NCI-H526 treated with DMSO at 0.1 percent for 48 hours (cell line): ENCODE measurements around the gene EEF1E1.

Experiments used
- DNase-seq: peaks from one replicate; lab custom pipeline; 2025; lab: John Stamatoyannopoulos, UW

The EEF1E1 gene

DNA sequence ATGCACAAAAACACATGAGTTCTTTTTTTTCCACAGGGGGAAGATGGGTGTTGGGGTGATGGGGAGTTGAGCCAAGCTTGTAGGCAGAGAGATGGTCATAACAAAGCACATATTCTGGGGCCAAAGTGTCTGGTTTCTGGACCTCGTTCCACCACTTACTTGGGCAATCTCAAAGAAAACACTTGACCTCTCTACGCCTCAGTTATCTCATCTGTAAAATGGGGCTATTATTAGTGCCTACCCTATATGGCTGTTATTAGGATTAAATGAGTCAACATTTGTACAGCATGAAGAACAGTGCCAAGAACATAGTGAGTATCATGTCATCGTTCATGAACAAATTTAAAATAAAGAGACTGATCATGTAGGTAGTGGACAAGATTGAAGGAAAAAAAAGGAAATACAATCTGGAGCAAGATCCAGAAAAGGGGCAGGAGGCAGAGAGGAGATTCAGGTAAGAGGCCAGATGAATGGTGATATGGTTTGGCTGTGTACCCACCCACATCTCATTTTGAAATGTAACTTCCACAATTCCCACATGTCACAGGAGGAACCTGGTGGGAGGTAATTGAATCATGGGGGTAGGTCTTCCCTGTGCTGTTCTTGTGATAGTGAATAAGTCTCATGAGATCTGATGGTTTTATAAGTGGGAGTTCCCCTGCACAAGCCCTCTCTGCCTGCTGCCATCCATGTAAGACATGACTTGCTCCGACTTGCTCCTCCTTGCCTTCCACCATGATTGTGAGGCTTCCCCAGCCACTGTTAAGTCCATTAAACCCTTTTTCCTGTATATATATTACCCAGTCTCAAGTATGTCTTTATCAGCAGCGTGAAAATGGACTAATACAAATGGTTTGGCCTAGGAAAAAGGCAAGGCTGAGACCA, 14.2 kb downstream of the EEF1E1 start:
- DNase-seq: no peak

DNA sequence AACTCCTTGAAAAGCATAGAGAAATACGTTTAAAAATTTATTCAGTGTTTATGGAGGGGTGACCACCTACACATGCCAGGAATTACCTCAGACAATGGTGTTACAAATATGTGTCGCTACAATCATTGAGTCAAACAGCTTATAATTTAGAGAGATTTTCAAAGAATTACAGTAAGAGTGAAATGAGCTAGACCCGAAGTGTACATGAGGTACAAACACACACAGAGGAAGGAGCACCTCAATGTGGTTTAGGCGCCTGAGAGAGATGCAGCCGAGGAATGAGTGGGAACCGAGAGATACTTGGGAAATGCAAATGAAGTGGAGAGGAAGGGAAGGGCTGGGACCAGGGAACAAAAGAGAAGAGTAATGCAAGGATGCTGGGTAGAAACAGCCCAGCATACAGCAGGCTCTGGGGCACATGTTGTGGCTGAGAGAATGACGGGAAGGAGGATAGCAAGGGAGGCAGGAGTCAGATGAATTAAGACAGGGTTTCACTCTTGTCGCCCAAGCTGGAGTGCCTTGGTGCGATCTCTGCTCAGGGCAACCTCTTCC, 15.5 kb downstream of the EEF1E1 start:
- no peak for DNase-seq

DNA sequence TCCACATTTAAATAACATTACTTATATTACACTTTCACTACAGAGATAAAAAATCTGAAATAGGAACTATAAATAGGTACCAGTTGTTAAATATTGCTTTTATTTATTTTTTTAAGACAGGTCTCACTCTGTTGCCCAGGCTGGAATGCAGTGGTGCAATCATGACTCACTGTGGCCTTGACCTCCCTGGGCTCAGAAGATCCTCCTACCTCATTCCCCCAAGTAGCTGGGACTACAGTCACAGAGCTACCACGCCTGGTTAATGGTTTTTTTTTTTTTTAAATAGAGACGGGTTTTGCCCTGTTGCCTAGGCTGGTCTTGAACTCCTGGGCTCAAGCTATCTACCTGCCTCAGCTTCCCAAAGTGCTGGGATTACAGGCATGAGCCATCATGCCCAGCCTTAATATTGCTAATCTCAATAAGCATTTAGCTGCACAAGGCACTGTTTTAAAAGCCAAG, 17.3 kb downstream of the EEF1E1 start:
- DNase-seq: no peak

DNA sequence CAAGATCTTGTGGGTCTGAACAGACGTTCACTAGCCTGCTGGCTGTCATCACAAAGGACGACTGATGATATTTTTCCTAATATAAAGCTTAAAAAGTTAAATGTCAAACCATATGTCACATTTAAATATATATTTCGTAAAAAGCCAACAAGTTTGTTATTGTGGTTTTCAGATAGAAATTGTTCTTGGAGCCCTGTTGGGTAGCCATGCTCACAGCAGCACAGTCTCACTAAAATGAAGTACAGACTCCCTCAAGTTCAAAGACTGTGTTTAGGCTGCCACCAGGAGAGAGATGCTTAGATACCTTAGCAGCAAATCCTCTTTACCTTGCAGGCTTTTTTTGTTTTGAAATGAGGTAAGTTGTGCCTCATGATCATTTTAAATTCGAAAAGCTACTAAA, 17.8 kb downstream of the EEF1E1 start:
- DNase-seq: no peak

DNA sequence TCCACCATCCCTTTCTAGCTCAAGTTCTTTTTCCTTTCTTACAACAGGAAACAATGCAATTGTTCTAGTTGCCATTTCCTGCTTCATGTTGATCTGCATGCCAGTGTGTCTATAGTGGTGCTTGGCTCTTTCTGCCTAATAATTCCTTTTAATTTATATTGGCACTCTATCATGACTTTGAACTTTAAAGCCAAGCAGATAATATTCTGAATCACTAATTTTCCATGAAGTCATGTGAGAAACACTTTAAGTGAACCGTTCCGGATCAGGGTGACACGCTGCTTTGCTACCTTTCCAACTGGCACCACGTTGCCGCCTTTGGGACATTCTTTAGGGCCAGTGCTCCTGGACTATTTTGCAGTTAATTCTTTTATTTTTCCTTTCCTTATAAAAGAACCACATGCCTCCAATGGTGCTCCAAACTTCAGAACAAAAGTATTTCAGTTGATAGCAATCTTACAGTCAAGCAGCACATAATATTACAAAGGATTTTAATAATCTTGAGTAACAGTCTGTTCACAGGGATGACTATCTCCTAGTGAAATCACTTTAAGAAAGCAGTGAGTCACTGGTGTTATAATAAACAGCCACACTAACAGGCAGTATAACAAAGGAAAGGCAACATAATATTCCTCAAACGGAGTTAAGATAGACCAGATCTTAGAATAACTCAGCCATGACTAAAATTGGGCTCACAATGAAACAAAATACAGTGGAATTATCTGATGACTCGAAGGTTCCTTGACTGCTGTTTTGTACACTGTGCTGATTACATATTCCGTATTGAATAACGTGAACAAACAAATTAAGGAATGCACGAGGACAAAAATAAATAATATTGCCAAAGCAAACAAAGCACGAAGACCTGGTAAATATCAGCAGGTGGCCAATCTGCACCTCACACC, 19.1 kb downstream of the EEF1E1 start:
- DNase-seq: no peak

DNA sequence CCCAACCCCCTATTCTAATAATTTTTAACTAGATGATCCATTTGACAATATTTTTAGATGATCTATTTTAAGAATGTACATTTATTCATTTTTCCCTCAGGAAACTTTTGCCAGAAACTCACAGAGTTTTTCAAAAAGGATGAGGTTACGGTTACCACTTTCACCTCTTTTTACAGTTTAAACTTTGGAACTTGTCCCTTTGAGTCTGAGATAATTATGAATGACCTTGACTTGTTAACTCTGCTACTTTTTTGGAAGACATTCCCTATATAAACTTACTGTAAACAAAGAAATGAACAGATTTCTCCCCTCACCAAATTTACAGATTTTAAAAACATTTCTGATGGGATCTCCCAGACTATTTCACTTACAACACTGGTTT, 19.8 kb downstream of the EEF1E1 start:
- no peak for DNase-seq

DNA sequence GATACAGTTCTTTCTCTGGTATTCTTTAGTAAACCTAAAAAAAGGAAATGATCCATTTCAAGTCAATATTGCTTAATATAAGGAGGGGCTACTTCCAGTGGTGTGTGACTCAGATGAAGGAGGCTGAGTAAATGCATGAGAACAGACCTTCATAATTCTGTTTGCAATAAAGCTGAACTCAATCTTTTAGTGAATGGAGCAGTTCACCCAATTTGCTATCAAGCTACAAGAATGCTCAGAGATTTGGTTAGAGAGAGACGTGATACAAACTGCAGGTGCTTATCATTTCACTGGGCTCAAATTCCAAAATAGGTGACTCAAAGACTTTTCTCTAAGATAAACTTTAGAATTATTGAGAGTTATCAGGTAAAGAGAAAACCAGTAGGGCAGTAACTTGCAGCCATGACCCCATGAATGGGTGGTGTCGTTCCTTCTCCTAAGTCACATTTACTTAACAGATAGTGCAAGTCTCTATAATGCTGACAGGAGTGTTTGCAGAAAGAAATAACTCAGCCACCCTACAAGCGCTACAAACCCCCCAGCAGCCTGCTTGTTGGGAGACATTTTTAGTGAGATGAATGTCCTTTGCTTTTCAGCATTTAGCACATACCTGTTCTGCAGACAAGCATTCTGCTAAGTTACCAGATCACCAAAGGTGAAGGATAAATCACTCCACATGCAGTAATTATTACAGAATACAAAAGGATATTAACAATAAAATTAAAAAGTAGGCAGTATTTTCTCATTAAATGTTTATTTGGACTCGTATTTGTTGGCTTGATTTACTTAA, 21.8 kb downstream of the EEF1E1 start:
- no peak for DNase-seq

DNA sequence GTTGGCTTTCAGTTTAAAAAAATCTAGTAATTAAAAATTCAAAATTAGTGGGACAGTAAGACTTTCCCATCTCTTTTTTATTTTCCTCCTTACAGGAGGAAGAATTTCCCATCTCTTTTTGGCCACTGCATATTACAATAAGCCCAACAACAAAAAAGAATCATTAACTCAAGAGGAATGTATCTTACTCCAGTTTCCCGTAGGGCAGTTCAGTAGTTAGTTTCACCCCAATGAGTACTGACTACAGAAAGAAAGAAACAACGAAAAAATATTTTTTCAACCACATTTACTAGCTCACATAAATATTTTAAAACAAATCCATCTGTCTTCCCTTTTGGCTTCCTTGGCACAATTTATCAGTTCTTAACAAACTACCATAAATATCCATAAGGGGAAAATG, 23.2 kb downstream of the EEF1E1 start:
- no peak for DNase-seq

DNA sequence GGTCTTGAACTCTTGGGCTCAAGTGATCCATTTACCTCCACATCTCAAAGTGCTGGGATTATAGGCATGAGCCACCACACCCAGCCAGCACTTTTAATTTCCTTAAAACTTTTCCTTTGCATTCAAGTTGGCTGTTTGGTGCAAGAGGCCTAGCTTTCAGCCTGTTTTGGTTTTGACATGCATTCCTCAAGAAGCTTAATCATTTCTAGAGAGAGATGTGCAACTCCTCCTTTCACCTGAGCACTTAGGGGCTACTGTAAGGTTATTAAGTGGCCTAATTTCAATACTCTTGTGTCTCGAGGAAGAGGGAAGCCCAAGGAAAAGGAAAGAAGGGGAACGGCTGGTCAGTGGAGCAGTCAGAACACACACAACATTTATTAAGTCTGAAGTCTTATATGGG, 24.4 kb downstream of the EEF1E1 start:
- no peak for DNase-seq

DNA sequence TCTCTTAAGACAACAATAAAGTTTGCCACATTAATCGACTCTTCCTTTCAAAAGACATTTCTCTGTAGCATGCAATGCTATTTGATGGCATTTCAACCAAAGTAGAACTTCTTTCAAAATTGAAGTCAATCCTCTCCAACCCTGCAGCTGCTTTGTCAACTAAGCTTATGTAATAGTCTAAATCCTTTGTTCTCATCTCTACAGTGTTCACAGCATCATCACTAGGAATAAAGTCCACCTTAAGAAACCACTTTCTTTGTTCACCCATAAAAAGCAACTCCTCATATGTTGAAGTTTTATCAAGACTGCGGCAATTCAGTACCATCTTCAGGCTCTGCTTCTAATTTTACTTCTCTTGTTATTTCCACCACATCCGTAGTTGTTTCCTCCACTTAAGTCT, 26.6 kb downstream of the EEF1E1 start:
- no peak for DNase-seq

DNA sequence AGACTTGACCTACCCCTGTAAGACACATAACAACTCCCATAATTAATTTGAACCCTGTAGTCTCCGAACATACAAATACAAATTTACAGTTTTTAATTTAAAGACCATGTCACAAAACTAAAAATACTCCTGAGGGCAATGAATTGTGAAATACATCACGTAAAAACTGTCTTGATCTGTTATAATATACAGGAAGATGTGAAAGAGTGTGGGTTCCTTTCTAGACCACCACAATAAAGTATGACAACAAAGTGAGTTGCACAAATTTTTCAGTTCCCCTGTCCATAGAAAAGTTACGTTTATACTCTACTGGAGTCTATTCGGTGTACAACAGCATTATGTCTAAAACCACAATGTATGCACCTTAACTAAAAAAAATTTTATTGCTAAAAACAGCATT, 27.2 kb downstream of the EEF1E1 start:
- no peak for DNase-seq

DNA sequence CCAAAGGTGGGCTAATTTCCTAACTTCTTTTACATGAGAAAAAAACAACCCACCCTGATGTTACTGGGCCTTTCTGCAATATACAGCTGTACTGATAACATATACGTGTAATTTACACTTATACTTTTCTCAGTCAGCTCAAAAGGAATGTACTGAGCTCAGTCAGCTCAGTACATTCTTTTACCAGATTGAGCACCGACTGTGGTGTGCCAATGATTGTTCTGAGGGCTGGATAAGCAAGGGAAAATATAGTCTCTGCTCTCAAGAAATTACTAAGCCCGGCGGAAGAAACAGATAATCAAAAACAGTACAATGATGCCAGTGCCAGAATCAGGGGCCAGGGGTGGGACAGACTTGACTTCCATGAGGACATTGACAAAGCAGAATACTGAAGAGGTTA, 28.1 kb downstream of the EEF1E1 start:
- no peak for DNase-seq

DNA sequence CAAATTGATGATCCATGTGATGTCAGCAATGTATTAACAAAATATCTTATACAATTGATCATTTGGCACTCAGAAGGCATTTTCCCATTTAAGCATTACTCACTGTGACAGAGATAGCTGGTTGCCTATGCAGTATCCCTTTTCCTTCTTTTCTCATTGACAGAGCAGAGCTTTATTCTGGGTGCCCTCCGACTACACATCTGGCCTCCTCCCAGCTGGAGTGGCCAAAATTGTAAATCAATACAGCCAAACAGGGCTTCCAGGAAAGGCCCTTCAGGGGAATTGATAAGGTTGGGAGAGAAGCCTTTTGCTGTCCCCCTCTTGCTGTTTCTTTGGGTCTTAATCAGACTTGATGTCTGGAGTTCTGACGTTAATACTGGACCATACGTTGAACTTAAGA, 28.6 kb downstream of the EEF1E1 start:
- DNase-seq: no peak

DNA sequence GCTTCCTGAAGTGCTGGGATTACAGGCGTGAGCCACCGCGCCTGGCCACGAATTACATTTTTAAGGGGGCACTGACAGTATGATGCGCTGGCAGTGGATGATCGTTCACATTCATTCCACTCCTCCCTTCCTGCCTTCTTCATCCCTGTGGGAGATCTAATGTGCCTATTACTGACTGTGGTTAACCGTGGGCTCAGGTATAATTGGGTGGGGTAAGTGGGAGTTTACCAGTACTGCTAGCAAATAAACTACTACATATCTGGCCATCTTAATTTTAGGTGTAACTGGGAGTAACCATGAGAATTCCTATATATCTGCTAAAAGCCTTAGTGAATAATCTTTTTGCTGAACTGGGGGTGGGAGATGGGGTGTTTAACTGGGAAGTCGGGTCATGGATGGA, 31.6 kb downstream of the EEF1E1 start:
- no peak for DNase-seq

DNA sequence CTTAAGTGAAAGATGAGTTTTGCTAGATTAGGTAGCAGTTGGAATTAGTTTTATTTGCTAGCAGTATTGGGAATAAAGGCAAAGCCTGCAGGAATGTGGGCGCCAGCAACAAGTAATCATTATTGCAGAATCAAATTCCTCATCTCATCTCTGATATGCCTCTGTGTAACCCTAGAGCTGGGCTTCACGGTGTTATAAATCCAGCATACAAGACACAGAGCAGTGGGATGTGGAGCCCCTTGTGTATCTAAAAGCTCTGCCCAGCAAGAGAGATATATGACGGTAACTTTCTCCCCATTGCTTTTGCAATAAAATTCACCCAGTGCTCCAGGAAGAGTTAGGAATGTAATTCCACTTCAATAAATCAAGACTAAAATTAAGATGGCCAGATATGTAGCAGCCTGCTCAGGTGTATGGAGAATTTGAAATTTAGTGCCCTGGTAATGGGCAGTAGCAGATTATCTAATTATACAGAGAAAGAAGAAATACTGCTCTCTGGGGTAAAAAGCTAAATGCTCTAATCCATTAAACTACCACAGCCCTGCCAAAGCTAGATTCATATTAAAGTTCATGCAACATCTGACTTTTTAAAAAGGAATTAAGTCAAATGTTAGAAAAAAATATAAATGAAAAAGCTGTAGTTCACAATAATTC, 32.6 kb downstream of the EEF1E1 start:
- DNase-seq: no peak

DNA sequence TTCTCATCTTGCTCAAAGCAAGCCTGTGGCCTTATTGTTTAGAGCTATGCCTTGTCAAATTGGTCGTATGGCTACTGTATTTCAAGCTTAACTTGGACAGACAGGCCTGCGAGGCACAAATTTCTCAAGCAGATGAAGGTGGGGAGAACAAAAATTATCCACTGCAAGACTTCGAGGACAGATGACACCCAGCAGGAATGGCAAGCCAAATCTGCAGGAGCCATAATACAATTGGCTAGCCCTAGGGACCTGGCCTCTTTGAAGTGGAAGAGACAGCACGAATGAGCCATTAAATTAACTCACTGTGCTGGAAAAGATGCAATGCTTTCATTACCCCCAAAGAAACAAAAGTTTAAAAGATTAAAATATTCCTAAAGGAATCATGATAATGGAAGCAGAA, 33.2 kb downstream of the EEF1E1 start:
- no peak for DNase-seq

DNA sequence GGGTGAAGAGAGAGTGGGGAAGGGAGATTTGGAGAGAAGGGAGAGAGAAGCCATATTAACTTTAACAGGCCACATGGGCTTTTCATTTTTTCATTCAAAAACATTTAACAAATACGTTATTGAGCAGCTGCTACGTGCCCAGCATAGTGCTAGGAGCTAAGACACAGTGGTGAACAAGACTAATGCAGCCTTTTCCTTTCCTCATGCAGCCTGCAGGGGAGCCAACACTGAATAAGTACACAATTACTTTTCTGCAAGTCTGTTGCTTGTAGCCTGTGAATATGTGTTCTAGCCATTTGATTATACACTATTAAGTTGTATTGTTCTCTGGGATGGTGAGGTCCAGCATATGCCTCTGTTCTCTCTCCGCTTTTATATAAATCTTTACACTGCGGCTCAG, 36.2 kb downstream of the EEF1E1 start:
- DNase-seq: no peak

DNA sequence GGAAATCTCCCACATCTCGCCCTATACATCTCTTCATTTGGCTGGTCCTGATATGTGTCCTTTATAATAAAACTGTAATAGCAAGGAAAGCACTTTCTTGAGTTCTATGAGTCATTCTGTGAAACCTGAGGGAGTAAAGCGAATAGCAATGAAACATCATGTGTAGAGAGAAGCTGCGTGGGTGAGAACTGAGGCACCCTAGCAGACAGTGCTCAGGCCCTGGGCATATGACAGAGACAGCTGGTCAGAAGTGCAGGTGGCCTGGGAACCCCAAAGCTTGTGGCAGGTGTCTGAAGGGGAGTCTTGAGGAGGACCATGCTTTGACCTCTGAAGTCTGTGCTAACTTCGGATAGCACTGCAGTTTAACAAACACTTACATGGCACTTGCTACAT, 36.8 kb downstream of the EEF1E1 start:
- no peak for DNase-seq

DNA sequence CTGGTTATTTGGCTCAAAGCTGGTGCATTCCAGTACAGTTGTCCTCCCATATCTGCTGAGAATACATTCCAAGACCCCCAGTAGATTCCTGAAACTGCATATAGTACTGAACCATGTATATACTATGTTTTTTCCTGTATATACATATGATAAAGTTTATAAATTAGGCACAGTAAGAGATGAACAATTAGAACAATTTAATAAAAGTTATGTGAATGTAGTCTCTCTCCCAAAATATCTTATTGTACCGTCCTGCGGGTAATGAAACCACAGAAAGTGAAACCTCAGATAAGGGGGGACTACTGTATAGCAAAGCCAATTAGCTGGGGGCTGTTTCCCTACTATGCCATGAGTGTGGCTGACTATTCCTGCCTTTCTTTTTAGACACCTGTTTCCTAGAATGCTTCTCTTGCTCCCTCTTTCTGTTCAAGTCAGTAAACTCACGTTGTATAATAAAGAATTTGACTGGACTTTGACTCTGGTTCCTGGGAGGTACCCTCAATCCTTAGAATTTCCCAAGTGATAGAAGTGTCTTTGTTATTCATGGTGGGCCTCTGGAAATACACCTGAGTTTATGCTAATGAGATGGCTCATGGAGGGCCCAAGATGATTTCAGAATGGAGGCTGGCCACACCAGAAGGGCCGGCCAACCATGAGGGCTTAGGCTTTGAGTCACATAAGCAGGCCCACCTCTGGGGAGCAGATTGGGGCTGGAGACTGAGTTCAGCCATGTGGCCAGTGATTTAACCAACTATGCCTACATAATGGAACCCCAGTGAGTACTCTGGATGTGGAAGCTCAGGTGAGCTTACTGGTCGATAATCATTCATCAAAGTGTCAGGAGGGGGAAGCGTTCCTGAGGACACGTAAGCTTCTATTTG, 37.5 kb downstream of the EEF1E1 start:
- no peak for DNase-seq
